HEK293 (cell line): ENCODE results near the gene TNIP1.

Experiments
- FEZF1 ChIP-seq: fragments of 450-650 bp; formaldehyde crosslinking; IDR thresholded peaks from 2 replicates; pipeline ENCODE4 v1.5.1; 2016; ENCODE audit warnings: missing biosample characterization, missing genetic modification characterization
- TF ChIP-seq, protein P1 (sequence below): fragments of 450-650 bp; formaldehyde crosslinking; IDR thresholded peaks from 2 replicates; pipeline ENCODE4 v1.5.1; 2016; ENCODE audit warnings: missing biosample characterization, missing genetic modification characterization
- TF ChIP-seq, protein P2 (sequence below): fragments of 450-650 bp; formaldehyde crosslinking; IDR thresholded peaks from 2 replicates; pipeline ENCODE4 v1.5.1; 2016; ENCODE audit warnings: missing biosample characterization, missing genetic modification characterization
- TF ChIP-seq, protein P3 (sequence below): fragments of 450-650 bp; formaldehyde crosslinking; IDR thresholded peaks from 2 replicates; pipeline ENCODE4 v1.5.1; 2016; ENCODE audit warnings: missing biosample characterization, missing genetic modification characterization

DNA sequence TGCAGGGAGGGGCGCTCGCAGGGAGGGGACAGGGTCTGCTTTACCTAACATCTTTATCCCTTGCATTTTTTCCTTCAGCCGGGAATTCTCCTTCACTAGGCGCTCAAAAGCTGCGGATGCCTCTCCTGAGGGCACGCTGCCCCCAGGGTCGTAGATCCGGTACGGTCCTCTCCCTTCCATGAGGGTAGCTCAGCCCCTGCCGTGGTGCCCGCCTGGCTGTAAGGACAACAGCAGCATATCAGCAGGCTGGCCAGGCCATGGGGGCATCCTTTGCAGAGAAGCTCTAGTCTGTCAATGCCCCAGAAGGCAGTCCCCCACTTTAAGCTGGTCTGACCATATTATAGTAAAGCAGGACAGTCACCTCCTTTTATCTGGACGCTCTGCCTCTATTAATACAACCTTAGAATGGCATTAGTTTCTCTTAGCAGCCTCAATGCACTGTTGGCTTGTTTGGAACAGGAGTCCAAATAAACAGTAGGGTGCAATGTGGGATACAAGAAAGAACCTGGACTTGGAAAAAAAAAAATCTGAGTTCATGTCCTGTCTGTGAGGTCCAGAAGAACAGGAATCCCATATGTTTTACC is 15.8 kb downstream of the TNIP1 start:
- TF ChIP-seq, protein P1, sequence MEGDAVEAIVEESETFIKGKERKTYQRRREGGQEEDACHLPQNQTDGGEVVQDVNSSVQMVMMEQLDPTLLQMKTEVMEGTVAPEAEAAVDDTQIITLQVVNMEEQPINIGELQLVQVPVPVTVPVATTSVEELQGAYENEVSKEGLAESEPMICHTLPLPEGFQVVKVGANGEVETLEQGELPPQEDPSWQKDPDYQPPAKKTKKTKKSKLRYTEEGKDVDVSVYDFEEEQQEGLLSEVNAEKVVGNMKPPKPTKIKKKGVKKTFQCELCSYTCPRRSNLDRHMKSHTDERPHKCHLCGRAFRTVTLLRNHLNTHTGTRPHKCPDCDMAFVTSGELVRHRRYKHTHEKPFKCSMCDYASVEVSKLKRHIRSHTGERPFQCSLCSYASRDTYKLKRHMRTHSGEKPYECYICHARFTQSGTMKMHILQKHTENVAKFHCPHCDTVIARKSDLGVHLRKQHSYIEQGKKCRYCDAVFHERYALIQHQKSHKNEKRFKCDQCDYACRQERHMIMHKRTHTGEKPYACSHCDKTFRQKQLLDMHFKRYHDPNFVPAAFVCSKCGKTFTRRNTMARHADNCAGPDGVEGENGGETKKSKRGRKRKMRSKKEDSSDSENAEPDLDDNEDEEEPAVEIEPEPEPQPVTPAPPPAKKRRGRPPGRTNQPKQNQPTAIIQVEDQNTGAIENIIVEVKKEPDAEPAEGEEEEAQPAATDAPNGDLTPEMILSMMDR (tag by site-specific recombination): no peak
- no peak for TF ChIP-seq FEZF1
- TF ChIP-seq, protein P2, sequence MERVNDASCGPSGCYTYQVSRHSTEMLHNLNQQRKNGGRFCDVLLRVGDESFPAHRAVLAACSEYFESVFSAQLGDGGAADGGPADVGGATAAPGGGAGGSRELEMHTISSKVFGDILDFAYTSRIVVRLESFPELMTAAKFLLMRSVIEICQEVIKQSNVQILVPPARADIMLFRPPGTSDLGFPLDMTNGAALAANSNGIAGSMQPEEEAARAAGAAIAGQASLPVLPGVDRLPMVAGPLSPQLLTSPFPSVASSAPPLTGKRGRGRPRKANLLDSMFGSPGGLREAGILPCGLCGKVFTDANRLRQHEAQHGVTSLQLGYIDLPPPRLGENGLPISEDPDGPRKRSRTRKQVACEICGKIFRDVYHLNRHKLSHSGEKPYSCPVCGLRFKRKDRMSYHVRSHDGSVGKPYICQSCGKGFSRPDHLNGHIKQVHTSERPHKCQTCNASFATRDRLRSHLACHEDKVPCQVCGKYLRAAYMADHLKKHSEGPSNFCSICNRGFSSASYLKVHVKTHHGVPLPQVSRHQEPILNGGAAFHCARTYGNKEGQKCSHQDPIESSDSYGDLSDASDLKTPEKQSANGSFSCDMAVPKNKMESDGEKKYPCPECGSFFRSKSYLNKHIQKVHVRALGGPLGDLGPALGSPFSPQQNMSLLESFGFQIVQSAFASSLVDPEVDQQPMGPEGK (tag by site-specific recombination): no peak
- TF ChIP-seq, protein P3, sequence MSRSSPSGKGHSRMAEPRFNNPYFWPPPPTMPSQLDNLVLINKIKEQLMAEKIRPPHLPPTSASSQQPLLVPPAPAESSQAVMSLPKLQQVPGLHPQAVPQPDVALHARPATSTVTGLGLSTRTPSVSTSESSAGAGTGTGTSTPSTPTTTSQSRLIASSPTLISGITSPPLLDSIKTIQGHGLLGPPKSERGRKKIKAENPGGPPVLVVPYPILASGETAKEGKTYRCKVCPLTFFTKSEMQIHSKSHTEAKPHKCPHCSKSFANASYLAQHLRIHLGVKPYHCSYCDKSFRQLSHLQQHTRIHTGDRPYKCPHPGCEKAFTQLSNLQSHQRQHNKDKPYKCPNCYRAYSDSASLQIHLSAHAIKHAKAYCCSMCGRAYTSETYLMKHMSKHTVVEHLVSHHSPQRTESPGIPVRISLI (tag by site-specific recombination): no peak
